ENCODE measurements around the gene TOB1. TPM values are rescaled to one million over a fixed set of nuclear protein-coding genes. Genes with fewer than 3 reads are reported as not detected.

The TOB1 gene
- total RNA-seq, 4 donors from 2014 or later, result 26.7 to 34.4 (median 31.0) TPM

- no peak for TF ChIP-seq POLR2AphosphoS5 (IDR thresholded peaks at IDR 0.05)
- no peak for TF ChIP-seq EP300 (IDR thresholded peaks at IDR 0.05)
- TF ChIP-seq CTCF (IDR thresholded peaks at IDR 0.05), result no peak
- no peak for TF ChIP-seq POLR2A (IDR thresholded peaks at IDR 0.05; ENCODE audit: low read depth)
- Histone ChIP-seq H3K4me1 (peaks cover 0 to 7% (median 4%) of the 10 kb centered on the region in 4 donors), H3K4me3 (no peak overlapping the region), H3K27ac (replicated peaks in 1 of 4) (no peak overlapping the region), H3K9me3 (no peaks in the 10 kb centered on the region), H3K27me3 (no peaks in the 10 kb centered on the region), H3K36me3 (no peaks in the 10 kb centered on the region)
- 90% methylated on average over 9 of the region's 10 CpGs for WGBS
- no peak for DNase-seq (ENCODE audit: extremely low spot score)
- intact Hi-C loops (cut with DNase I), result no loop called here
Measured at GRCh38 chr17:50820651-50821050, 45.5 kb downstream of the TOB1 start.

GRCh38 chr17:50818921-50819657 is 47.1 kb downstream of the TOB1 start:
- no peaks in the 10 kb centered on the region for H3K36me3 ChIP-seq
- 72% methylated on average over 6 of the region's 6 CpGs for WGBS
- intact Hi-C loops (cut with DNase I), result no loop called here
- no peak overlapping the region for H3K27ac ChIP-seq (replicated peaks in 1 of 4)
- DNase-seq (ENCODE audit: extremely low spot score), result no peak
- H3K4me1 ChIP-seq, result peaks cover 0 to 7% (median 4%) of the 10 kb centered on the region in 4 donors
- no peaks in the 10 kb centered on the region for H3K9me3 ChIP-seq
- no peaks in the 10 kb centered on the region for H3K27me3 ChIP-seq
- H3K4me3 ChIP-seq, result no peak overlapping the region
- TF ChIP-seq EP300 (IDR thresholded peaks at IDR 0.05), result no peak
- TF ChIP-seq CTCF (IDR thresholded peaks at IDR 0.05), result no peak
- no peak for TF ChIP-seq POLR2A (IDR thresholded peaks at IDR 0.05; ENCODE audit: low read depth)
- TF ChIP-seq POLR2AphosphoS5 (IDR thresholded peaks at IDR 0.05), result no peak

GRCh38 chr17:50818261-50818660 is 47.9 kb downstream of the TOB1 start:
- no peak for DNase-seq (ENCODE audit: extremely low spot score)
- no peaks in the 10 kb centered on the region for H3K27me3 ChIP-seq
- TF ChIP-seq CTCF (IDR thresholded peaks at IDR 0.05), result no peak
- no peak for TF ChIP-seq POLR2AphosphoS5 (IDR thresholded peaks at IDR 0.05)
- no peak for TF ChIP-seq EP300 (IDR thresholded peaks at IDR 0.05)
- TF ChIP-seq POLR2A (IDR thresholded peaks at IDR 0.05; ENCODE audit: low read depth), result no peak
- peaks cover 0 to 7% (median 4%) of the 10 kb centered on the region in 4 donors for H3K4me1 ChIP-seq
- intact Hi-C loops (cut with DNase I), result no loop called here
- 93% methylated on average over 4 of the region's 4 CpGs for WGBS
- H3K36me3 ChIP-seq, result no peaks in the 10 kb centered on the region
- H3K27ac ChIP-seq (replicated peaks in 1 of 4), result no peak overlapping the region
- no peaks in the 10 kb centered on the region for H3K9me3 ChIP-seq
- H3K4me3 ChIP-seq, result no peak overlapping the region

DNA sequence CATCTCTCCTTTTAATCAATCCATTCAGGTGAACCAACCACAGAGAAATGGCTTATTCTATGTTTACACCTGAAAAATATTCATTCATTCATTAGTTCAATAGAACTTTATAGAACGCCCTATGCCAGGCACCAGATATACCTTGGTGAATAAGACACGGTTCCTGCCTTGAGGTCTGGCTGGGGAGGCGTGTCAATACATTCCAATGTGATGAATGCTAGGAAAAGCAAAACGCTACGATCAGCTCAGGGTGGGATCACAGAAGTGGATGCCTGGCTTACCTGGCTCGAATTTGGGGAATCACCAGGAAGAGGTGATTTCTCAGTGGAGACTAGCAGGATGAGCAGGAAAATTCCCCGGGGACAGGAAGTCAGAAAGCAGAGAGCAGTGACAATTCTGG is 48.3 kb downstream of the TOB1 start:
- Histone ChIP-seq H3K27me3 (no peaks in the 10 kb centered on the region), H3K4me1 (peaks cover 0 to 7% (median 4%) of the 10 kb centered on the region in 4 donors), H3K36me3 (no peaks in the 10 kb centered on the region), H3K9me3 (no peaks in the 10 kb centered on the region), H3K27ac (replicated peaks in 1 of 4) (no peak overlapping the region), H3K4me3 (no peak overlapping the region)
- intact Hi-C loops (cut with DNase I), result no loop called here
- TF ChIP-seq POLR2A (IDR thresholded peaks at IDR 0.05; ENCODE audit: low read depth) (no peak), EP300 (IDR thresholded peaks at IDR 0.05) (no peak), POLR2AphosphoS5 (IDR thresholded peaks at IDR 0.05) (no peak), CTCF (IDR thresholded peaks at IDR 0.05) (no peak)
- WGBS, result 75% methylated on average over 7 of the region's 7 CpGs
- no peak for DNase-seq (ENCODE audit: extremely low spot score)
